NCI-H2107 (cell line): ENCODE measurements around the gene KRT6C.
"Not testable (repeated sequence)": the region's sequence is repeated elsewhere in the genome, so short reads cannot be mapped to it uniquely, and the experiment has no call there.

Experiments used
- DNase-seq: peaks from one replicate; lab custom pipeline; 2025; lab: John Stamatoyannopoulos, UW

KRT6C gene

GRCh38 chr12:52499806-52500560, 26.4 kb upstream of the KRT6C start:
- DNase-seq: no peak

- DNase-seq: no peak
Observed at GRCh38 chr12:52498946-52499345, 25.3 kb upstream of the KRT6C start.

- no peak for DNase-seq
Observed at GRCh38 chr12:52497975-52498374, 24.4 kb upstream of the KRT6C start.

GRCh38 chr12:52496590-52497071, 23.0 kb upstream of the KRT6C start:
- no peak for DNase-seq

GRCh38 chr12:52496054-52496453, 22.4 kb upstream of the KRT6C start:
- DNase-seq: peak; percentile 20

GRCh38 chr12:52495389-52495788, 21.8 kb upstream of the KRT6C start:
- peak; percentile 83 for DNase-seq

GRCh38 chr12:52494518-52494917, 20.9 kb upstream of the KRT6C start:
- no peak for DNase-seq

GRCh38 chr12:52494100-52494499, 20.5 kb upstream of the KRT6C start:
- no peak for DNase-seq

- DNase-seq: no peak
Observed at GRCh38 chr12:52493172-52493571, 19.6 kb upstream of the KRT6C start, which contains the start of gene KRT6A. Gene KRT6A (minus strand): TSS chr12:52493257. CDS start chr12:52493188, 69 bp downstream.

GRCh38 chr12:52492405-52492804, 18.8 kb upstream of the KRT6C start:
- DNase-seq: not testable (repeated sequence)

- DNase-seq: not testable (repeated sequence)
Observed at GRCh38 chr12:52491495-52491894, 17.9 kb upstream of the KRT6C start.

- DNase-seq: no peak
Observed at GRCh38 chr12:52488736-52489135, 15.1 kb upstream of the KRT6C start.

- not testable (repeated sequence) for DNase-seq
Observed at GRCh38 chr12:52487744-52488443, 14.3 kb upstream of the KRT6C start.

GRCh38 chr12:52487211-52487610, 13.6 kb upstream of the KRT6C start:
- DNase-seq: no peak

GRCh38 chr12:52486166-52487105, 12.8 kb upstream of the KRT6C start:
- no peak for DNase-seq

- DNase-seq: no peak
Observed at GRCh38 chr12:52480073-52480472, 6.5 kb upstream of the KRT6C start.

- DNase-seq: no peak
Observed at GRCh38 chr12:52477651-52478050, 4.0 kb upstream of the KRT6C start.

- DNase-seq: no peak
Observed at GRCh38 chr12:52474212-52474611, 607 bp upstream of the KRT6C start.

GRCh38 chr12:52469853-52470252, 3.8 kb downstream of the KRT6C start:
- no peak for DNase-seq

- no peak for DNase-seq
Observed at GRCh38 chr12:52464897-52465296, 8.7 kb downstream of the KRT6C start.

GRCh38 chr12:52461693-52462092, 11.9 kb downstream of the KRT6C start:
- no peak for DNase-seq

GRCh38 chr12:52458861-52459260, 14.7 kb downstream of the KRT6C start:
- DNase-seq: no peak
